ENCODE measurements around the gene ARHGAP27.

ARHGAP27 gene

GRCh38 chr17:45383003-45383402, 49.7 kb downstream of the ARHGAP27 start:
- no peak for TF ChIP-seq CTCF (IDR thresholded peaks at IDR 0.05; ENCODE audit: low read depth, low read length, missing control alignments)
- in situ Hi-C loops (cut with HindIII; ENCODE audit: low pct_ligation_motif_present, low sequenced_read_pairs): loop anchor here (25.0 kb wide), 1 partner anchor 171 kb away; the partner anchor contains the start of gene FMNL1

GRCh38 chr17:45382226-45382625, 50.4 kb downstream of the ARHGAP27 start:
- no peak for TF ChIP-seq CTCF (IDR thresholded peaks at IDR 0.05; ENCODE audit: low read depth, low read length, missing control alignments)
- no peak for DNase-seq
- Histone ChIP-seq H3K4me3 (ENCODE audit: low read depth, low read length) (no peak overlapping the region), H3K27ac (no peak overlapping the region), H3K36me3 (replicated peaks) (no peaks in the 10 kb centered on the region), H3K27me3 (replicated peaks) (no peaks in the 10 kb centered on the region)
- in situ Hi-C loops (cut with HindIII; ENCODE audit: low pct_ligation_motif_present, low sequenced_read_pairs): loop anchor here (25.0 kb wide), 1 partner anchor 170 kb away; the partner anchor contains the start of gene FMNL1

More at GRCh38 chr17:45383003-45383402, 49.7 kb downstream of the ARHGAP27 start:
- H3K27ac ChIP-seq: no peak overlapping the region
- H3K27me3 ChIP-seq (replicated peaks): no peaks in the 10 kb centered on the region
- H3K4me3 ChIP-seq (ENCODE audit: low read depth, low read length): no peak overlapping the region
- H3K36me3 ChIP-seq (replicated peaks): no peaks in the 10 kb centered on the region
- DNase-seq: no peak

DNA sequence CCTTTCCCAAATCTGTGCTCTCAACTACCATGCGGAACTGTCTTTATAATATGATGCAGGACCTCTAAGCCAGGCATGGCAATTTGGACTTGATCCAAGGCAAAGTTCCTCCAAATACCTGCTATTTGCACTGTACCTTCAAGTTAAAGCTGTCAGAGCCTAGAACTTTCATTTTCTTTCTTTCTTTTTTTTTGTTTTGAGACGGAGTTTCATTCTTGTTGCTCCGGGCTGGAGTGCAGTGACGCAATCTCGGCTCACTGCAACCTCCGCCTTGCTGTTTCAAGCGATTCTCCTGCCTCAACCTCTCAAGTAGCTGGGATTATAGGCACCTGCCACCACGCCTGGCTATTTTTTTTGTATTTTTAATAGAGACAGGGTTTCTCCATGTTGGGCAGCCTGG, 51.7 kb downstream of the ARHGAP27 start:
- H3K4me3 ChIP-seq (ENCODE audit: low read depth, low read length): no peak overlapping the region
- TF ChIP-seq CTCF (IDR thresholded peaks at IDR 0.05; ENCODE audit: low read depth, low read length, missing control alignments): no peak
- no peaks in the 10 kb centered on the region for H3K36me3 ChIP-seq (replicated peaks)
- no peaks in the 10 kb centered on the region for H3K27me3 ChIP-seq (replicated peaks)
- in situ Hi-C loops (cut with HindIII; ENCODE audit: low pct_ligation_motif_present, low sequenced_read_pairs): loop anchor here (25.0 kb wide), 1 partner anchor 169 kb away; the partner anchor contains the start of gene FMNL1
- no peak for DNase-seq
- H3K27ac ChIP-seq: no peak overlapping the region

GRCh38 chr17:45380046-45380765, 52.5 kb downstream of the ARHGAP27 start:
- Histone ChIP-seq H3K27ac (no peak overlapping the region), H3K4me3 (ENCODE audit: low read depth, low read length) (no peak overlapping the region), H3K27me3 (replicated peaks) (no peaks in the 10 kb centered on the region), H3K36me3 (replicated peaks) (no peaks in the 10 kb centered on the region)
- no peak for TF ChIP-seq CTCF (IDR thresholded peaks at IDR 0.05; ENCODE audit: low read depth, low read length, missing control alignments)
- in situ Hi-C loops (cut with HindIII; ENCODE audit: low pct_ligation_motif_present, low sequenced_read_pairs): loop anchor here (25.0 kb wide), 1 partner anchor 168 kb away; the partner anchor contains the start of gene FMNL1
- no peak for DNase-seq

DNA sequence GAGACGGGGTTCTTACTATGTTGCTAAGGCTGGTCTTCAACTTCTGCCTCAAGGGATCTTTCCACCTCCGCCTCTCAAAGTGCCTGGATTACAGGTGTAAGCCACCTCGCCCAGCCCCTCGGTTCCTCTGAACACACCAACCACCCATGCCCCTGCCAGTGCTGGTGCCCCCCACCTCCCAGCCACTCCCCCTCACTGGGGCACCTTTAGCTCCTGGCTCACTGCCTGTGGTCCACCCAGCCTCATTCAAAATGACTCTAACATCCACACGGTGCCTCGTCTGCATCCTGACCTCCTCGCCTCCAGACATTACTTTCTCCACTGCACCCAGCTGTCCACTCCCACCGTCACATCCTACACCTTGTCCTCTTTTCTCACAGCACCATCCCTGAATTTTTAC, 55.3 kb downstream of the ARHGAP27 start:
- H3K4me3 ChIP-seq (ENCODE audit: low read depth, low read length): no peak overlapping the region
- TF ChIP-seq CTCF (IDR thresholded peaks at IDR 0.05; ENCODE audit: low read depth, low read length, missing control alignments): no peak
- no peaks in the 10 kb centered on the region for H3K36me3 ChIP-seq (replicated peaks)
- no peak for DNase-seq
- H3K27me3 ChIP-seq (replicated peaks): no peaks in the 10 kb centered on the region
- in situ Hi-C loops (cut with HindIII; ENCODE audit: low pct_ligation_motif_present, low sequenced_read_pairs): loop anchor here (25.0 kb wide), 1 partner anchor 165 kb away; the partner anchor contains the start of gene FMNL1
- no peak overlapping the region for H3K27ac ChIP-seq

Data from brain microvascular endothelial cell (primary cell).